HL-60 (cell line): ENCODE results near the gene ZFYVE28.

Experiments used
- CTCF ChIP-seq: IDR thresholded peaks from one replicate; pipeline ENCODE4 v1.5.1; 2011; ENCODE audit warnings: low read length, control low read depth, inconsistent platforms; ENCODE audit not compliant: insufficient read depth
- GABPA ChIP-seq: IDR thresholded peaks from 2 replicates; pipeline ENCODE4 v1.6.1; 2012; ENCODE audit warnings: low read depth
- POLR2AphosphoS5 ChIP-seq: IDR thresholded peaks from 2 replicates; pipeline ENCODE4 v1.6.1; 2012; ENCODE audit warnings: low read depth
- REST ChIP-seq: IDR thresholded peaks from 2 replicates; pipeline ENCODE4 v1.6.1; 2012; ENCODE audit warnings: low read depth; ENCODE audit not compliant: insufficient replicate concordance

GRCh38 chr4:2446656-2447564 lies 28.5 kb upstream of the ZFYVE28 start:
- TF ChIP-seq CTCF (no peak), POLR2AphosphoS5 (no peak), GABPA (no peak), REST (no peak)
